Left lung (tissue), 10 donors: ENCODE measurements around the gene ST7. TPM values are rescaled to one million over a fixed set of nuclear protein-coding genes. Genes with fewer than 3 reads are reported as not detected.
A peak's percentile ranks its signal among the peaks of the same experiment; 100 is the strongest.
"Not testable (repeated sequence)": the region's sequence is repeated elsewhere in the genome, so short reads cannot be mapped to it uniquely, and the experiment has no call there.

Experiments
- ATAC-seq: fragments of 200-7000 bp; cut with Tn5 transposase; one replicate; pipeline ENCODE4 v1.9.1; 2020; ENCODE audit warnings: moderate library complexity
- DNase-seq, 4 donors: peaks; one replicate each; pipeline ENCODE4 v3.0.0-alpha.2; 2013 to 2020
- H3K27ac ChIP-seq, 2 donors: fragments of 200-600 bp; sonication (generic) in 1 of 2; one replicate each; pipeline versions ENCODE4 v1.5.0 to v1.8.0; 2020 to 2021
- H3K27me3 ChIP-seq, 2 donors: fragments of 200-600 bp; sonication (generic) in 1 of 2; one replicate each; pipeline versions ENCODE4 v1.5.0 to v1.8.0; 2020 to 2021
- H3K36me3 ChIP-seq, 2 donors: fragments of 200-600 bp; sonication (generic) in 1 of 2; one replicate each; pipeline versions ENCODE4 v1.5.0 to v1.8.0; 2020 to 2021
- H3K4me1 ChIP-seq, 2 donors: fragments of 200-600 bp; one replicate each; pipeline ENCODE4 v1.8.0; 2021
- H3K4me3 ChIP-seq, 2 donors: fragments of 200-600 bp; sonication (generic) in 1 of 2; one replicate each; pipeline versions ENCODE4 v1.5.0 to v1.8.0; 2020 to 2021; ENCODE audit warnings: mild to moderate bottlenecking in 1 of 2
- H3K9me3 ChIP-seq, 2 donors: fragments of 200-600 bp; sonication (generic) in 1 of 2; one replicate each; pipeline versions ENCODE4 v1.5.0 to v1.8.0; 2020 to 2021
- intact Hi-C, 2 donors: fragments of 100-400 bp; cut with DNase I; formaldehyde crosslinking; loops; one replicate each; pipeline versions ENCODE4 v1.11.2 to v1.14.2; 2022
- polyA plus RNA-seq, 6 donors: library from polyadenylated mRNA; unstranded; fragments of 120-200 nt; gene quantifications; one replicate each; pipeline ENCODE4 v1.2.1, GENCODE V29; 2013; ENCODE audit not compliant: insufficient read length in 6 of 6
- total RNA-seq, 2 donors: library from RNA; stranded (reverse); fragmentation: NEBNext Ultra II Directional; extraction: Animal tissue kit (Norgen Biotek cat#: 25700); gene quantifications; one replicate each; pipeline ENCODE4 v1.2.1, GENCODE V29; 2021
- TF ChIP-seq, protein P1 (sequence below), 2 donors: fragments of 200-600 bp; sonication (generic) in 1 of 2; IDR thresholded peaks; one replicate each; pipeline versions ENCODE4 v1.5.0 to v1.8.0; 2021; ENCODE audit warnings: antibody characterized with exemption in 2 of 2
- donor health status: DM: no; HTN: yes; CAD: no.
- donor health status: DM: no; HTN: no; CAD: no.

The ST7 gene
- total and polyA plus RNA-seq, 8 donors, result 36.3 to 60.6 (median 48.4) TPM

GRCh38 chr7:117114272-117114671 is 161.0 kb downstream of the ST7 start:
- no peaks in the 10 kb centered on the region for H3K9me3 ChIP-seq
- H3K27me3 ChIP-seq, result no peaks in the 10 kb centered on the region
- peaks cover 0 to 8% of the 10 kb centered on the region in 2 donors for H3K4me1 ChIP-seq
- TF ChIP-seq, protein P1, sequence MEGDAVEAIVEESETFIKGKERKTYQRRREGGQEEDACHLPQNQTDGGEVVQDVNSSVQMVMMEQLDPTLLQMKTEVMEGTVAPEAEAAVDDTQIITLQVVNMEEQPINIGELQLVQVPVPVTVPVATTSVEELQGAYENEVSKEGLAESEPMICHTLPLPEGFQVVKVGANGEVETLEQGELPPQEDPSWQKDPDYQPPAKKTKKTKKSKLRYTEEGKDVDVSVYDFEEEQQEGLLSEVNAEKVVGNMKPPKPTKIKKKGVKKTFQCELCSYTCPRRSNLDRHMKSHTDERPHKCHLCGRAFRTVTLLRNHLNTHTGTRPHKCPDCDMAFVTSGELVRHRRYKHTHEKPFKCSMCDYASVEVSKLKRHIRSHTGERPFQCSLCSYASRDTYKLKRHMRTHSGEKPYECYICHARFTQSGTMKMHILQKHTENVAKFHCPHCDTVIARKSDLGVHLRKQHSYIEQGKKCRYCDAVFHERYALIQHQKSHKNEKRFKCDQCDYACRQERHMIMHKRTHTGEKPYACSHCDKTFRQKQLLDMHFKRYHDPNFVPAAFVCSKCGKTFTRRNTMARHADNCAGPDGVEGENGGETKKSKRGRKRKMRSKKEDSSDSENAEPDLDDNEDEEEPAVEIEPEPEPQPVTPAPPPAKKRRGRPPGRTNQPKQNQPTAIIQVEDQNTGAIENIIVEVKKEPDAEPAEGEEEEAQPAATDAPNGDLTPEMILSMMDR (IDR thresholded peaks at IDR 0.05), result no peak
- no peak overlapping the region for H3K27ac ChIP-seq
- intact Hi-C loops, result no loop called here
- DNase-seq (no peak), ATAC-seq (no peak)
- no peaks in the 10 kb centered on the region for H3K36me3 ChIP-seq
- no peak overlapping the region for H3K4me3 ChIP-seq

- DNase-seq (no peak), ATAC-seq (no peak)
- peaks cover 0 to 12% of the 10 kb centered on the region in 2 donors for H3K4me1 ChIP-seq
- H3K4me3 ChIP-seq, result no peak overlapping the region
- TF ChIP-seq, protein P1 (IDR thresholded peaks at IDR 0.05), result no peak
- no peaks in the 10 kb centered on the region for H3K9me3 ChIP-seq
- intact Hi-C loops, result no loop called here
- no peak overlapping the region for H3K27ac ChIP-seq
- H3K27me3 ChIP-seq, result no peaks in the 10 kb centered on the region
- H3K36me3 ChIP-seq, result no peaks in the 10 kb centered on the region
Measured at GRCh38 chr7:117116211-117116610, 162.9 kb downstream of the ST7 start.

DNA sequence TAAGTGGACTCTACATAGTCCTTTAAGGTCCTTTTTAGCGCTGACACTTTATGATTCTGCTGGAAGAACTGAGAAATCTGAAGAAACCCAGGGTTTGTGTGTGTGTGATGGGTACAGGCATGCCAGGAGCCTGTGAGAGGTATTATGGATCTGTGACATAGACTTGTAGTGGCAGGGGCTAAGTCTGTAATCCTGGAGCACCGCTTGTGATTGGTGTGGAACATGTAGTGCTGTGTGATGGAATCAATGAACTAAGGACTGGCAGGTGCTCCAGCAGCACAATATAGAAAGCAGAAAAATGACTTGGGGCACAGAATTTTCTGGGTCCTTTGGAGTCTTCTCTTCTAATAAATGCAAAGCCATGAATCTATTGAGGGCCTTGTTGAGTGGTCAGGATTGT is 163.9 kb downstream of the ST7 start:
- no peaks in the 10 kb centered on the region for H3K9me3 ChIP-seq
- ATAC-seq (no peak), DNase-seq (no peak)
- intact Hi-C loops, result no loop called here
- peaks cover 0 to 12% of the 10 kb centered on the region in 2 donors for H3K4me1 ChIP-seq
- H3K36me3 ChIP-seq, result no peaks in the 10 kb centered on the region
- H3K4me3 ChIP-seq, result no peak overlapping the region
- H3K27ac ChIP-seq, result no peak overlapping the region
- TF ChIP-seq, protein P1 (IDR thresholded peaks at IDR 0.05), result no peak
- no peaks in the 10 kb centered on the region for H3K27me3 ChIP-seq

GRCh38 chr7:117118579-117119180 is 165.4 kb downstream of the ST7 start:
- DNase-seq (no peak), ATAC-seq (peak; percentile 39)
- H3K4me1 ChIP-seq, result peaks cover 0 to 19% of the 10 kb centered on the region in 2 donors
- H3K27me3 ChIP-seq, result no peaks in the 10 kb centered on the region
- no peaks in the 10 kb centered on the region for H3K36me3 ChIP-seq
- H3K9me3 ChIP-seq, result no peaks in the 10 kb centered on the region
- no peak overlapping the region for H3K27ac ChIP-seq
- TF ChIP-seq, protein P1 (IDR thresholded peaks at IDR 0.05), result no peak
- no peak overlapping the region for H3K4me3 ChIP-seq
- intact Hi-C loops, result no loop called here

DNA sequence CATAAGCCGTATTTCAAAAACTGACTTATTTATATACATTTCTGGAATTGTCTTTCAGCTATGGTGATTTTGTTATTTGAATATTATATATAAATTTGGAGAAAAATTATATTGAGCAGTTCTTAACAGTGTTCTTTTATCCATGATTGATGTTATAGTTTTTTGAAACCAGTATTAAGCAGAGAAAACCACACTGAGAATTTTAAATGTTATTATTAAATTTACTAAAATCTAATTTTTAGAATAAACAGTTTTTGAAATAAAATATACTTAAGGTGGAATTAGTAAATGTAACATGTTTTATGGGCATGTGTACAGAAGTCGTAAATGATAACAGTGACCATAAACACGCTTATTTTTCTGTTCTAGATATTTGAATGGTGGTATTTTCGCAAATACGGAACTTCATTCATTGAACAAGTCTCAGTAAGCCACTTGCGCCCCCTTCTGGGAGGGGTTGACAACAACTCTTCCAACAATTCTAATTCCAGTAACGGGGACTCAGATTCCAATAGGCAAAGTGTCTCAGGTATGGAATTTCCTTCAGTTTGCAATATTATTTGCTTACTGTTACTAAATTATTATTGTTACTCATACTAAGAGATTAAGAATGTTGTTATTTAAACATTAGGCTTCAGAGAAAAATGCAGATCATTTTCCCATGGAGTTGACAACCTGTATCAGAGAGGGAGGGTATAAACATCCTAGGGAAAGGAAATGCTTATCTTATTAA is 166.1 kb downstream of the ST7 start:
- H3K9me3 ChIP-seq, result no peaks in the 10 kb centered on the region
- peak; percentile 24 to 83 (median 78) for DNase-seq
- intact Hi-C loops, result no loop called here
- ATAC-seq, result peak; percentile 90
- H3K27ac ChIP-seq, result no peak overlapping the region
- H3K4me1 ChIP-seq, result peaks cover 0 to 22% of the 10 kb centered on the region in 2 donors
- H3K4me3 ChIP-seq, result no peak overlapping the region
- no peaks in the 10 kb centered on the region for H3K27me3 ChIP-seq
- TF ChIP-seq, protein P1 (IDR thresholded peaks at IDR 0.05), result peak; percentile 68 to 82
- no peaks in the 10 kb centered on the region for H3K36me3 ChIP-seq

- not testable (repeated sequence) for DNase-seq, H3K27me3 ChIP-seq, H3K36me3 ChIP-seq, H3K4me3 ChIP-seq, H3K27ac ChIP-seq, ATAC-seq, H3K9me3 ChIP-seq
- H3K4me1 ChIP-seq, result peaks cover 0 to 32% of the 10 kb centered on the region in 2 donors
- intact Hi-C loops, result loop anchor here in 1 of 2 donors (5.0 kb wide), 1 partner anchor 133 kb away; no protein-coding TSS in a partner anchor
Measured at GRCh38 chr7:117120321-117120720, 167.0 kb downstream of the ST7 start.

DNA sequence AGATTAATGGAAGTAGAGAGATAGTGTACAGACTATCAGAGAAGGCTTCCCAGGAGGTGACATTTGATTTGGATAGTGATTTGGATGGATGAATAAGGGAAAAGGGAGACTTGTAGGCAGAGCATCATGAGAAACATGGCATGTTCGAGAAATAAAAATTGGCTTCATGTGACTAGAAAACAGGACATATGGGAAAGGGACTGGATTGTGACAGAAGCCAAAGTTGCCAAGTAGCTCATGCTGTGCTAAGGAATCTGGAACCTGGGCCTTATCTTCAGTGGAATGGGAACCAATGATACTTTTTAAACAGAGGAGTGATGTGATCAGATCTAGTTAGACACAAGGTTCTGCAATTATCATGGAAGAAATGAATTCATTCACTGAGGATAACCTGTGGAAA is 168.7 kb downstream of the ST7 start:
- H3K9me3 ChIP-seq, H3K27me3 ChIP-seq, H3K27ac ChIP-seq, DNase-seq, ATAC-seq, H3K36me3 ChIP-seq, H3K4me3 ChIP-seq: not testable (repeated sequence)
- intact Hi-C loops, result loop anchor here in 1 of 2 donors (5.0 kb wide), 1 partner anchor 135 kb away; no protein-coding TSS in a partner anchor
- peaks cover 0 to 34% of the 10 kb centered on the region in 2 donors for H3K4me1 ChIP-seq
